Measurements from ENCODE around the gene SEPTIN10. TPM values are rescaled to one million over a fixed set of nuclear protein-coding genes. Genes with fewer than 3 reads are reported as not detected.

Gene SEPTIN10
- total and polyA plus RNA-seq, 2 donors (not counting 1 experiment from before 2014, with no cell fraction given) = 90.3 to 99.4 TPM

DNA sequence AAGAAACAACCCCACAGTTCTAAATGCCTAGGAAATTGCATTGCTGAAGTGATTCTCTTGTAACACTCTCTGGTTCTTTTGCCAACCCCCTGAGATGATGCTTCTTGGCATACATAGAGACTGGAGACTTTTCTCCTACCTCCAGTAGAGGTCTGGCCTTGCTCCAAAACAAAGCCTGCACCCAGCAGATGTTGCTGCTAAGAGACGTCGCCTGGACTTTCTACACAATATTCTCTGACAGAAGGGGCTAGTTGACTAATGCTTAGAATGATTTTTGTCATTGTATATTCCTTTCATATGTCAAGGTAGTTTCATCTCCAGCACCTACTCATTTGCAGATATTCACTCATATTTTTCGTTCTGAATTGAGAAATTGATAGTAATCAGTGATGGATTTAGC lies 25.0 kb upstream of the SEPTIN10 start:
- H3K4me2 ChIP-seq (ENCODE audit: extremely low read depth, insufficient read depth, low read length) = no peak overlapping the region
- H3K4me1 ChIP-seq (ENCODE audit: control insufficient read depth, extremely low read depth, insufficient read depth, low read length) = no peaks in the 10 kb centered on the region
- no peaks in the 10 kb centered on the region for H3K36me3 ChIP-seq (ENCODE audit: control insufficient read depth, insufficient read depth, low read length)

GRCh38 chr2:109637749-109638570 lies 24.2 kb upstream of the SEPTIN10 start:
- peak in 1 of 2 donors; percentile 65 for DNase-seq (ENCODE audit: low read depth in 2 of 2)
- Histone ChIP-seq H3K9me3 (ENCODE audit: control insufficient read depth, insufficient read depth, low read depth, low read length) (no peaks in the 10 kb centered on the region), H2AFZ (ENCODE audit: low read length) (no peak overlapping the region), H3K9ac (ENCODE audit: insufficient read depth, low read length) (no peak overlapping the region), H3K27ac (ENCODE audit: insufficient read depth, low read length) (no peak overlapping the region), H3K4me1 (ENCODE audit: control insufficient read depth, extremely low read depth, insufficient read depth, low read length) (no peaks in the 10 kb centered on the region), H3K79me2 (ENCODE audit: control insufficient read depth, insufficient read depth, low read length) (no peaks in the 10 kb centered on the region), H3K4me2 (ENCODE audit: extremely low read depth, insufficient read depth, low read length) (no peak overlapping the region), H3K27me3 (ENCODE audit: control insufficient read depth, insufficient read depth, low read length) (no peaks in the 10 kb centered on the region), H3K36me3 (ENCODE audit: control insufficient read depth, insufficient read depth, low read length) (no peaks in the 10 kb centered on the region), H3K4me3 (replicated peaks in 1 of 4; ENCODE audit: control extremely low read depth in 1 of 4, insufficient read depth in 1 of 4, low read depth in 3 of 4, low read length in 4 of 4) (no peak overlapping the region), H4K20me1 (ENCODE audit: control insufficient read depth, extremely low read depth, insufficient read depth, low read length) (no peaks in the 10 kb centered on the region)
- TF ChIP-seq EZH2 (IDR thresholded peaks at IDR 0.05; ENCODE audit: low read length, missing control alignments) = no peak
- TF ChIP-seq, protein P1, sequence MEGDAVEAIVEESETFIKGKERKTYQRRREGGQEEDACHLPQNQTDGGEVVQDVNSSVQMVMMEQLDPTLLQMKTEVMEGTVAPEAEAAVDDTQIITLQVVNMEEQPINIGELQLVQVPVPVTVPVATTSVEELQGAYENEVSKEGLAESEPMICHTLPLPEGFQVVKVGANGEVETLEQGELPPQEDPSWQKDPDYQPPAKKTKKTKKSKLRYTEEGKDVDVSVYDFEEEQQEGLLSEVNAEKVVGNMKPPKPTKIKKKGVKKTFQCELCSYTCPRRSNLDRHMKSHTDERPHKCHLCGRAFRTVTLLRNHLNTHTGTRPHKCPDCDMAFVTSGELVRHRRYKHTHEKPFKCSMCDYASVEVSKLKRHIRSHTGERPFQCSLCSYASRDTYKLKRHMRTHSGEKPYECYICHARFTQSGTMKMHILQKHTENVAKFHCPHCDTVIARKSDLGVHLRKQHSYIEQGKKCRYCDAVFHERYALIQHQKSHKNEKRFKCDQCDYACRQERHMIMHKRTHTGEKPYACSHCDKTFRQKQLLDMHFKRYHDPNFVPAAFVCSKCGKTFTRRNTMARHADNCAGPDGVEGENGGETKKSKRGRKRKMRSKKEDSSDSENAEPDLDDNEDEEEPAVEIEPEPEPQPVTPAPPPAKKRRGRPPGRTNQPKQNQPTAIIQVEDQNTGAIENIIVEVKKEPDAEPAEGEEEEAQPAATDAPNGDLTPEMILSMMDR (conservative IDR thresholded peaks at IDR 0.05 in 1 of 2, IDR thresholded peaks at IDR 0.05 in 1 of 2; ENCODE audit: low read depth in 1 of 2, low read length in 2 of 2) = no peak

More for the DNA sequence above, 25.0 kb upstream of the SEPTIN10 start:
- H4K20me1 ChIP-seq (ENCODE audit: control insufficient read depth, extremely low read depth, insufficient read depth, low read length) = no peaks in the 10 kb centered on the region
- no peak overlapping the region for H3K4me3 ChIP-seq (replicated peaks in 1 of 4; ENCODE audit: control extremely low read depth in 1 of 4, insufficient read depth in 1 of 4, low read depth in 3 of 4, low read length in 4 of 4)
- DNase-seq (ENCODE audit: low read depth in 2 of 2) = peak in 1 of 2 donors; percentile 54
- H2AFZ ChIP-seq (ENCODE audit: low read length) = no peak overlapping the region
- TF ChIP-seq, protein P1 (conservative IDR thresholded peaks at IDR 0.05 in 1 of 2, IDR thresholded peaks at IDR 0.05 in 1 of 2; ENCODE audit: low read depth in 1 of 2, low read length in 2 of 2) = no peak
- TF ChIP-seq EZH2 (IDR thresholded peaks at IDR 0.05; ENCODE audit: low read length, missing control alignments) = no peak
- no peaks in the 10 kb centered on the region for H3K27me3 ChIP-seq (ENCODE audit: control insufficient read depth, insufficient read depth, low read length)
- H3K27ac ChIP-seq (ENCODE audit: insufficient read depth, low read length) = no peak overlapping the region
- no peaks in the 10 kb centered on the region for H3K9me3 ChIP-seq (ENCODE audit: control insufficient read depth, insufficient read depth, low read depth, low read length)
- H3K9ac ChIP-seq (ENCODE audit: insufficient read depth, low read length) = no peak overlapping the region
- no peaks in the 10 kb centered on the region for H3K79me2 ChIP-seq (ENCODE audit: control insufficient read depth, insufficient read depth, low read length)

GRCh38 chr2:109636317-109636716 lies 22.6 kb upstream of the SEPTIN10 start:
- no peaks in the 10 kb centered on the region for H3K79me2 ChIP-seq (ENCODE audit: control insufficient read depth, insufficient read depth, low read length)
- no peaks in the 10 kb centered on the region for H3K36me3 ChIP-seq (ENCODE audit: control insufficient read depth, insufficient read depth, low read length)
- H3K27ac ChIP-seq (ENCODE audit: insufficient read depth, low read length) = no peak overlapping the region
- no peak overlapping the region for H2AFZ ChIP-seq (ENCODE audit: low read length)
- no peak for TF ChIP-seq EZH2 (IDR thresholded peaks at IDR 0.05; ENCODE audit: low read length, missing control alignments)
- TF ChIP-seq, protein P1 (conservative IDR thresholded peaks at IDR 0.05 in 1 of 2, IDR thresholded peaks at IDR 0.05 in 1 of 2; ENCODE audit: low read depth in 1 of 2, low read length in 2 of 2) = no peak
- H4K20me1 ChIP-seq (ENCODE audit: control insufficient read depth, extremely low read depth, insufficient read depth, low read length) = no peaks in the 10 kb centered on the region
- no peak overlapping the region for H3K9ac ChIP-seq (ENCODE audit: insufficient read depth, low read length)
- no peak overlapping the region for H3K4me2 ChIP-seq (ENCODE audit: extremely low read depth, insufficient read depth, low read length)
- no peak for DNase-seq (ENCODE audit: low read depth in 2 of 2)
- no peak overlapping the region for H3K4me3 ChIP-seq (replicated peaks in 1 of 4; ENCODE audit: control extremely low read depth in 1 of 4, insufficient read depth in 1 of 4, low read depth in 3 of 4, low read length in 4 of 4)
- no peaks in the 10 kb centered on the region for H3K9me3 ChIP-seq (ENCODE audit: control insufficient read depth, insufficient read depth, low read depth, low read length)
- H3K4me1 ChIP-seq (ENCODE audit: control insufficient read depth, extremely low read depth, insufficient read depth, low read length) = no peaks in the 10 kb centered on the region
- H3K27me3 ChIP-seq (ENCODE audit: control insufficient read depth, insufficient read depth, low read length) = no peaks in the 10 kb centered on the region
